ENCODE measurements around the gene SLC37A3.
"Not testable (repeated sequence)": the region's sequence is repeated elsewhere in the genome, so short reads cannot be mapped to it uniquely, and the experiment has no call there.

SLC37A3 gene

DNA sequence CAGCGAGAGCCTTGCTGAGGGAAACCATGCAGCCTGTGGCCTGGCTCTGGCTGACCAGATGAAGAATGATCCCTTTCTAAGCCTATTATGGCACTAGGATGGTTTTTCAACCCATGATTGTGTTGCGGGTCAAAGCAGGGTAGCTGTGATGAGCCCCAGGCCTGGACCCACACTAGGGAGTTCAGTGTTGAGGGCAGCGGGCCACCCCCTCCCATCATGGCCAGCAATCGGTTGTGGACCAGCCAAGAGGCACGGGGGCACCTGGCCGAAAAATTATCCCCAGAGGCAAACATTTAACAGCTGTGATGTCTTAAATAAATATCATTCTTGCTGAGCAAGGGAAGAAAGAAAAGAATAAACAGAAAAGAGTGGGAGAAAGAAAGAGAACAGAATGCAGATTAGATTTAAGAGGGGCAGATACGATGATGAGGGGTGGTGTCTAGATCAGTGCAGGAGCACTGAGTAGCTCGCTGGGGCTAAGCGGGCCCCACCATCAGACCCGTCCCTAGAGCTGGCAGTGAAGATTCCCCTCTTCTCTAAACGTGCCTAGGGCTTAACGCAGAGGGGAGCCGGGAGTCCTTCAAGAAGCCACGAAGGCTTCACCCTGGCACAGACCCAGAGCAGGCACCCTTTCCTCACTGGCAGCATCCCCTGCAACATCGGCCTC lies 82.7 kb downstream of the SLC37A3 start:
- DNase-seq (ENCODE audit: extremely low read depth in 1 of 2, low read depth in 1 of 2) = no peak

DNA sequence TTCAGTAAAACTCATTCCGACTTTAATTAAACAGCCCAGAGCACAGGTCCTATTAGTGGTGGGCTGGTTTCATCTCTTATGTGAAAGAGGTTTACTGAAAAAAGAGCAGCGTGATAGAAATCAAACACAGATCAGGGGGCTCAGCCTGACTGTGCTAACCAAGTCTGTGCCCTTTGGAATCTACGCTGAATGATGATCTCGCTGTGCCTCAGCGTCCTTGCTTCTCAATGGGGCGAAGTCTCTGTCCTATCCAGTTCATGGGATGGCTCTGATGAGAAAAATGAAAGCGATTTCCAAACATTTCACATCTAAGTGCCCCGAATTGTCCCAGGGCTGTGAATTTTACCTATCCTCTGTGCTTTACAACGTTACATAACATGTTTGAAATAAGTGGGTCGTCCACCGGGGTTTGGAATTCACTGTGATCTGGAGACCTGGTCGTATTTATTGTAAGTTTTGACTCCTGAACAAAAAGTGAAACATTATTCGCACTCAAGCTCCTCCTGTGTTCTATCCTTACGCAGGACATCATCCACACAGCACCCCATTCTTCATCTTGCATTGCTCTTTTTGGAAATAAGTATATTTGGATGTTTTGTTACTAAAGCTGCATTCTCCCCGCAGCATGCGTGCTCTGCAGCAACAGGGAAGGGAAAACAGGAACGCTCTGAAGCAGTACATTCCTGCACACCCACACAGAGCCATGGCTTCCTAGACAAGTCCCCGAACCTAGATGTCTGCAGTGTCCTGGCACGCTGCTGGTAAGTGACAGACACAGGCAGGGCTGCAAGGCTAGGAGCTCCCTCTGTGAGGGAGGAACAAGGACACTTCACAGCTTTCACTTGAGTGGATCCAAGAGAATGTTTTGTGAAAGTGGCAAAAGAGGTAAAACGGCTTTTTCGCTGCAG lies 83.5 kb downstream of the SLC37A3 start:
- no peak for DNase-seq (ENCODE audit: extremely low read depth in 1 of 2, low read depth in 1 of 2)

DNA sequence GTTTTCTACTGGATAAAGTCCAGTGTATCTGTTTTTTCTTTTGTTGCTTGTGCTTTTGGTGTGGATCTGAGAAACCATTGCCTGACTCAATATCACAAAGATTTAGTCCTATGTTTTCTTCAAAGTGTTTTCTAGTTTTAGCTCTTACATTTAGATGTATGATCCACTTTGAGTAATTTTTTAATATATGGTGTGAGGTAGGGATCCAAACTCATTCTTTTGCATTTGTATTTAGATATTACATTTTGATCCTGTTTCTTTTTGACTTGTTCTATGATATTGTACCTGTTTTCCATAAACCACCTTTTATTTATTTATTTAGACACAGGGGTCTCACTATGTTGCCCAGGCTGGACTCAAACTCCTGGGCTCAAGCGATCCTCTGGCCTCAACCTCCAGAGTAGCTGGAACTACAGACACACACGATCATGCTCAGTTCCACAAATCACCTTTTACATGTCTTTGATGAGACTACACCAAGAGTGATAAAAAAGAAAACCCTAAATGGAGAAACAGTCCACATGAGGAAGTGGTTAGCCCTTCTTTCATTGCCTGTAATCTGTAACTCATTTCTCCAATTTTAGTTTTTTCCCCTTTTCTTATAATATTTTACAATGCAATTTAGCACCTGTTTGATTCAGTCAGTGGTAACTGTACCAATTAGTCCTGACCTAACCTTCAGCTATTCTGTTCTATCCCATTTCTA lies 86.0 kb downstream of the SLC37A3 start:
- DNase-seq (ENCODE audit: extremely low read depth in 1 of 2, low read depth in 1 of 2) = no peak

DNA sequence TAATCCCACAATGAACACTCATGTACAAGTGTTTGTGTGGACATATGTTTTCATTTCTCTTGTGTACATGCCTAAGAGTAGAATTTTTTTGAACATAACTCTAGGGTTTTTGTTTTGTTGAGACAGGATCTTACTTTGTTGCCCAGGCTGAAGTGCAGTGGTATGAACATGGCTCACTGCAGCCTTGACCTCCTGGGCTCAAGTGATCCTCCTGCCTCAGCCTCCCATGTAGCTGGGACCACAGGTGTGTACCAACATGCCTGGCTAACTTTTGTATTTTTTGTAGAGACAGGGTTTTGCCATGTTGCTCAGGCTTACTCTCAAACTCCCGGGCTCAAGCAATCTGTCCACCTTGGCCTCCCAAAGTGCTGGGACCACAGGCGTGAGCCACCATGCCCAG lies 87.2 kb downstream of the SLC37A3 start:
- not testable (repeated sequence) for DNase-seq (ENCODE audit: extremely low read depth in 1 of 2, low read depth in 1 of 2)

DNA sequence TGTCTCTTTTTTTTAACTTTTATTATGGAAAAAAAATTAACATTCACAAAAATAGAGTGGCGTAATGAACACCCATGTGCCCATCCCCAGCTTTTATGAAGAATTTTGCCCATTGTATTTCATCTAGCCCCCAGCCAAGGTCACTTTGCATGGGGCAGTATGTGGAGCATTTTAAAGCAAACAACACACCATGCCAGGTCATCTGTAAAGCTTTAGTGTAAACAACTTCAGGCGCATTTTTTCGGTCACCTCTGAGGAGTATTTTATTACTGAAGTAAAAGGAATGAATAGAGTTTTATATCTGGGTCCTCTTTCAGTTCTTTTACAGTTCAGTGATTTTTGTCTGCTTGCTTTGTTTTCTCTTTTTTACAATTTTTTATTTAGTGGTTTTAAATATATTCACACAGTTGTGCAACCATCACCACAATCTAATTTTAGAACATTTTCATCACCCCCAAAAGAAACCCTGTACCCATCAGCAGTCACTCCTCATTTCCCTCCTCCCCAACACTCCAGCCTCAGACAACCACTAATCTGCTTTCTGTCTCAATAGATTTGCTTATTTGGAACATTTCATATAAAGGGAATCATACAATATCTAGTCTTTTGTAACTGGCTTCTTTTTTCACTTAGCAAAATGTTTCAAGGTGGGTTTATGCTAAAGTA lies 87.9 kb downstream of the SLC37A3 start:
- DNase-seq (ENCODE audit: extremely low read depth in 1 of 2, low read depth in 1 of 2) = no peak

DNA sequence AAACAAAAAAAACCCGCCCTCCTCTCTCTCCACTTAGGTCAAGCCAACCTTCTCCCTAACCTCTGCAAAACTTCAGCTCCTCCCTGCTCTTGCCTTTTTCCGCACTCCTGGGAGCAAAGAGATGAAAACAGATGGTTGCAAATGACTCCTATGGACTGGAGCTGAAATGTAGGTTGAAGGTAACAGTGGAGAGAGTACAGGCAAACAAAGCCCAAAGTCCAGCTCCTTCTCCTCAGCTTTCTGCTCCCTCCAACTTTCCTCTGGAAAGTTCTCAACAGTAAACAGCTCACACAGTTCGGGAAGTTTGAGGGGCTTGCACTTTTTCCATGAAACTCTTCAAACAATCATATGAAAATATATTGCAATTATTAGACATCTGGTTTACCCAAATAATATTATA lies 90.3 kb downstream of the SLC37A3 start:
- no peak for DNase-seq (ENCODE audit: extremely low read depth in 1 of 2, low read depth in 1 of 2)

DNA sequence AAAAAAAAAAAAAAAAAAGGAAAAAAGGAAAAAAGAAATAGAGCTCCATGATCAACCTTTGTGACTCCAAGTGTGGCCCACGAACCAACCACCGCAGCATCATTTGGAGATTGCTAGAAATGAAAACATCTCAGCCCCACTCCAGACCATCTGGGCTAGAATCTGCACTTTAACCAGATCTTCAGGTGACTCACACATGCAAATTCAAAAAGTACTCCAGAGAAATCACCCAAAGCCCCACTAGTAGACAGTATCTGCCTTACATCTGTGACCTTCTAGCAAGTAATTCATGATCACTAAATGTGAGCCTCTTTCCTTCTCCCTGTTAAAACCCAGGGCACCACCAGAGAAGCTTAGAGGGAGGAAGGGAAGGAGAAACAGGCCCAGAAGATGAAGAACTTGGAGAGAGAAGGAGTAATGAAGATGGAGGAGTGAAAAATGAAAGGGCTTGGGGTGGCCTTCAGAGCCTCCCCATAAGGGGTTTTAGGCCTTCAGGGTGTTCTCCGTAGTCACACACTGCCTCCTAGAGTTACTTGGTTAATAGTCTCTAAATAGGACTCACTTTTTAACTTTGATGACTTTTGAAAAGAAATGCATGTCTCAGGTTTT lies 94.0 kb downstream of the SLC37A3 start:
- peak in 1 of 2 donors; percentile 34 for DNase-seq (ENCODE audit: extremely low read depth in 1 of 2, low read depth in 1 of 2)

DNA sequence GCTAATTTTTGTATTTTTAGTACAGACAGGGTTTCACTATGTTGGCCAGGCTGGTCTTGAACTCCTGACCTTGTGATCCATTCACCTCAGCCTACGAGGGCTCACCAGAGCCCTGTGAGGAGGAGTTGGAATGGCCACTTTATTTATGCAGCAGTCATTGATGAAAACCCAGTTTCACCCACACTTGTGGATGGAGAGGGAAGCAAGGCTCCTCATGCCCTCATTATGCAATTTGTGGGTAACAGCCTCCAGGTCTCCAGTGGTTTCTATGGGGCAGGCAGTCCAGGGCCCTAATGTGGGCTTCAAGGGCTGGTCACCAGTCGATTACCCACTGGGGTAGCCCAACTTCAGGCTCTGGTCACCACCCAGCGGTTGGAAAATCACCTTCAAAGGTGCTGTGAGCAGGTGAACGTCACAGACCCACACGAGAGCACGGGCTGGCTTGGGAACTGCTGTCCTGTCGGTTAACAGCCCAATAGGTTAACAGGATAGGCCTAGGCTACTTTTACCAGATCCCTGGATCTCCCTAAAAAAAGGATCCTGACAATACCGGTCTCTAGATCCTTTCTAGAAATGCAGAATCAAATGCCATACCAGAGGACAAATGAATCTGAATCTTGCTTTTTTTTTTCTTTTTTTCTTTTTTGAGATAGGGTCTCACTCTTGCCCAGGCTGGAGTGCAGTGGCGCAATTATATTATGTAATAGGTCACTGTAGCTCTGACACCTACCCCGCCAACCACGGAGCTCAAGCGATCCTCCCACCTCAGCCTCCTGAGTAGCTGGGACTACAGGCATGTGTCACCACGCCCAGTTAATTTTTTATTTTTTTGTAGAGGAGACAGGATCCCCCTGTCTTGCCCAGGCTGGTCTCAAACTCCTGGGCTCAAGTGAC lies 97.8 kb downstream of the SLC37A3 start:
- no peak for DNase-seq (ENCODE audit: extremely low read depth in 1 of 2, low read depth in 1 of 2)

DNA sequence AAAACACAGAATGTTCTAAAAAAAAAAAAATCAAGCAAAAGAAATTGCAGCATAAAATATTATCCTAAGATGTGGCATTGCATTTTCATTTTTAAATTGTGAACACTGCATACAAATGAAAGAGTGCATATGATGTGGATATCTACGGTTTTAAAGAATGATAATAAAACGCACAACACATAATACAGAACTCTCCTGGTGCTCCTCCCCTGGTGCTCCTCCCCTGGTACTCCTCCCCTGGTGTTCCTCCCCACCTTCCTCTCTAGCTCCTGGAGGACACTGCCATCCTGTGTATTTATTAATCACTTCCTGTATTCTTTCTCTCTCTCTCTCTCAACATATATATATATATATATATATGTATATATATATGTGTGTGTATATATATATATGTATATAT lies 100.1 kb downstream of the SLC37A3 start:
- no peak for DNase-seq (ENCODE audit: extremely low read depth in 1 of 2, low read depth in 1 of 2)

DNA sequence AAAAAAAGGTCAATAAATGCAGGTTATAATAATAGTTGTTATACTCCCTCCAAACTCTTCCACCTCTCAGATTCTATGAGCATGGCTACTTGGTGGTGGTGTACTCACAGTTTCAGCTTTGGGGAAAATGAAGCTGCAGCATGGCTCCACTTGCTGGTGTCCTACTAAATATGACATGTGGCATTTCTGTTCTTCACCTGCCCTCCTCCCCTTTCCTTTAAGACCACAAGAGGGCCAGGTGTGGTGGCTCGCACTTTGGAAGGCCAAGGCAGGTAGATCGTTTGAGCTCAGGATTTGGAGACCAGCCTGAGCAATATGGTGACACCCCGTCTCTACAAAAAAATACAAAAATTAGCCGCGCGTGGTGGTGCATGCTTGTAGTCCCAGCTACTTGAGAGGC lies 101.1 kb downstream of the SLC37A3 start:
- DNase-seq (ENCODE audit: extremely low read depth in 1 of 2, low read depth in 1 of 2) = no peak

DNA sequence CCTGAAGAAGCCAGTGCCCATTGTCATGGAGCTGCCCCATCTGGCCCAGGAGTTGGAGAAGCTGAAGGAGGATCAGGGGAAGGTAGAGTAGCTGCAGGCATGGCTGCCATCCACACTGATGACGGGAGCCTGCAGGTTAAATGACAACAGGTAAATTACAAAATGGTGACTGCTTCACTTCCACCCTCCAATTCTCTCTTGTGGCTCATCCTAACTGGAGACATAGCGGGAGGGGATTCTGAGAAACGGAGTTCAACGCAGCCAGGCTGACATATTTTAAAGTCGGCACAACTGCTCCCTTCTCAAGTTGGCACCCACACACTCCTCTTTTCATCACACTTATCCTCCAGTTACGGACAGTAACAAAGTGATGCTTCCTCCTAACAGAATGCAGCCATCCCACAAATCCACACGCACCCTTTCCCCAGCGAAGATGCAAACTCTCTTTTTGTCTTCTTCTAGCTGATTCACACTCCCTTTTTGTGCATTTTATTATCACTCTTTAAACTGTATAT lies 103.0 kb downstream of the SLC37A3 start:
- DNase-seq (ENCODE audit: extremely low read depth in 1 of 2, low read depth in 1 of 2) = no peak

DNA sequence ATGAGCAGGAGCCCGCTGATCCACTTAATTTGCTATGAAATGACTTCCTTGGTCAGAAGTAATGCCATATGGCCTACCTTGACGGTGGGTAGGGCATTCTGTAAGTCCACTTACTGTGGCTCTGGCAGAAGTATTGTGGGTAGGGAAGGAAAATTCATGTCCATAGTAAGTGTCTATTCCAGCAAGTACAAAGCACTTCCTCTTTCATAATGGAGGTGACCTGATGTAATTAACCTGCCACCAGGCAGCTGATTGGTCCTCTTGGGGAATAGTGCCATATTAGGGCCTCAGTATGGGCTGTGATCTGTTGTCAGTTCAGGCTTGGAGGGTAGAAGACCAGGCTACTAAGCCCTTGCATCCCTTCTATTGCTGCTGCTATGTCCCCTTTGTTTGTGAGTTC lies 103.9 kb downstream of the SLC37A3 start:
- no peak for DNase-seq (ENCODE audit: extremely low read depth in 1 of 2, low read depth in 1 of 2)

DNA sequence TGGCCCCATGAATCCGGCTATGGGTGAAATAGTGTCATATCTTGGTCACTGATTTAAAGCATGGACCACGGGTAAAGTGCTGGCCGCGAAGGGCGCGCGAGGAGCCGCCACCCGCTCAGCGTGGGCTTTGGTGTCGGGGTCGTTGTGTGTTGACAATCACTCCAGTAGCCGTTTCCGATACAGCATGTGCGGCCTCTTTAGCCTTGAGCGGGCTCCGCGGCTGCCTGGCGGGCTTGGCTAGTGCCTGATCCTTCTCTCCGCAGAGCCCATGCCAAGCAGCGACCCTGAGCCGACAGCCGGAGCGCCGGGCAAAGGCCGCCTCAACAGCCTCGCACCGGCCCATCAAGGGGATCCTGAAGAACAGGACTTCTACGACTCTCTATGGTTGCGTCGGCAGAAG lies 105.9 kb downstream of the SLC37A3 start:
- DNase-seq (ENCODE audit: extremely low read depth in 1 of 2, low read depth in 1 of 2) = no peak

DNA sequence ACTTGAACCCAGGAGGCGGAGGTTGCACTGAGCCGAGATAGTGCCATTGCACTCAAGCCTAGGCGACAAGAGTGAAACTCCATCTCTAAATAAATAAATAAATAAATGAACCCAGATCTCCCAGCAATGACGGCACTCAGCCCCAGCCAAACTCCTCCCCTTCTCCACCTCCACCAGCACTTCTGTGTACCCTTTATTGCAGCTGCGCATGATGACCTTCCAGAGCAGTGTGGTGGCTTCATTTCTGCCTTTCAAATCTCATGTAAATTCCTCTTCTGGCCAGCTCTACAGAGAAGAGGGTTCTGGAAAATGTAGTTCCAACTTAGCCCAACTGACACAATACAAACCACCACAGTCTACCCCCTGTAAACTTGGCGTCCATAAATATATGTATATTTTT lies 108.5 kb downstream of the SLC37A3 start:
- no peak for DNase-seq (ENCODE audit: extremely low read depth in 1 of 2, low read depth in 1 of 2)

DNA sequence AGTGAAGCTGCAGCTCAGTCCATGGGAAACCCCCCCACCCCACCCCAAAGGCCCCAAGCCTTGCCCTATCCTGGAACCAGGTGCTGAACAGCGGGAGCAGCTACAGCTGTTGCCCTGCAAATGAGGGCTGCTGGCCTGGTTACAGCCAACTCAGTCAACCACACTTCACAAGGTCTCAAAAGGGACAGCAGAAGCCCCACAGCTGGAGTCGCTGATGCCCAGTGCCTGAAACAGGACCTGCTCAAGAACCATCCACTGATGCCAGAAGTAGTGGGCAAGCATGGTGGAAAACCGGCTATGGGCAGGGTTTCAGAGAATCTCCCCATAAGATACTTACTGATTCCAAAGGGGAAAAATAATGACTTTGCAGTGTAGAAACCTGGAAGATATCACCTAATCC lies 110.3 kb downstream of the SLC37A3 start:
- DNase-seq (ENCODE audit: extremely low read depth in 1 of 2, low read depth in 1 of 2) = no peak

DNA sequence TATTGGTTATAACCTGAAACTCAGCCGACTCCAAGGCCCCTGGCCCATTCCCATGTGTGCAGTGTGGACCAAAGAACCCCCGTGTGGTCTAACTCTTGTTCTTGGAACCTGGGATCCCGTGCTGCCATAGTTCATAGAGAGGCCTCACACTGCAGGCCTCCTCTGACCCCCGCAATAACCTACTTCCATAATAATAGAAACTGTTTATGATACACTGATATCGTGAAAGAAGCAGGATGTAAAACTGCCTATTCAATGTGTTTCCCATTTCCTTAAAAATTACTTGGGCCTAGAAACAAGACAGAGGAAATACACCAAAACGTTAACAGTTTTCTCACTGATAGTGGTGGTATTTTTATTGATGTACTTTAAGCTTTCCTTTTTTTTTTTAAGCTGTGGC lies 112.4 kb downstream of the SLC37A3 start:
- DNase-seq (ENCODE audit: extremely low read depth in 1 of 2, low read depth in 1 of 2) = no peak

DNA sequence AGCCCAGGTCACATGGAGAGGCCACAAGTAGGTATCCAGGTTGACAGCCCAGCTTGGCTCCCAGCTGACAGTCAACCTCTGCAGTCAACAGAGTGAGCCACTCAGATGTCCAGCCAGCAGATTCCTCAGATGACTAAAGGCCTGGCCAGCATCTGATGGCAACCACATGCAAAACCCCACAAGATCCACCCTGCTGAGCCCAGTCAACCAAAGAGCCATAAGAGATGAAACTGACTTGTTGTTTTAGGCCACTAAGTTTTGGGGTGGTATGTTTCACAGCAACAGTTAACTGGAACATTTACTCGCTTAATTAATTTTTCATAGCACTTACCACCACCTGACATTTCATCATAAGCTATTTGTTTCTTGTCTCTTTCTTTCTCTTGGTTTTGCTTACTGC lies 114.3 kb downstream of the SLC37A3 start:
- no peak for DNase-seq (ENCODE audit: extremely low read depth in 1 of 2, low read depth in 1 of 2)

Data from stimulated activated CD8-positive, alpha-beta memory T cell treated with anti-CD3 and anti-CD28 coated beads, Interleukin-7, amount 100 ng/mL, for 48 hours (primary cell).